Tibial artery (tissue), 4 donors: Measurements from ENCODE around the gene TM9SF4.

ENCODE experiments used
- DNase-seq, 2 donors: peaks; one replicate each; pipeline ENCODE4 v3.0.0-alpha.2; 2019
- H3K27ac ChIP-seq, 2 donors: fragments of 200-600 bp; sonication (generic) in 1 of 2; 1 replicate in 1 of 2; 2 replicates in 1 of 2; pipeline ENCODE4 v1.5.1; 2018 to 2019; ENCODE audit warnings: mild to moderate bottlenecking in 1 of 2
- H3K27me3 ChIP-seq, 2 donors: fragments of 200-600 bp; sonication (generic) in 1 of 2; one replicate each; pipeline versions ENCODE4 v1.5.1 to v1.6.0; 2016 to 2019
- H3K36me3 ChIP-seq, 3 donors: fragments of 200-600 bp; sonication (generic) in 2 of 3; one replicate each; pipeline ENCODE4 v1.5.1; 2016 to 2019; ENCODE audit warnings: mild to moderate bottlenecking in 2 of 3
- H3K4me1 ChIP-seq, 4 donors: fragments of 200-600 bp; sonication (generic) in 2 of 4; 1 replicate in 3 of 4; 2 replicates in 1 of 4; pipeline ENCODE4 v1.5.1; 2016 to 2019
- H3K4me3 ChIP-seq, 2 donors: fragments of 200-600 bp; sonication (generic) in 1 of 2; 1 replicate in 1 of 2; 2 replicates in 1 of 2; pipeline ENCODE4 v1.5.1; 2018 to 2019; ENCODE audit warnings: mild to moderate bottlenecking in 2 of 2
- H3K9me3 ChIP-seq, 3 donors: fragments of 200-600 bp; sonication (generic) in 1 of 3; one replicate each; pipeline ENCODE4 v1.5.1; 2016 to 2019
- intact Hi-C: fragments of 100-400 bp; cut with DNase I; formaldehyde crosslinking; loops from one replicate; pipeline ENCODE4 v1.15.0; 2023; ENCODE audit warnings: low total_unique reads
- TF ChIP-seq, protein P1 (sequence below), 2 experiments: fragments of 200-600 bp in 1 of 2; fragments of 450-650 bp in 1 of 2; IDR thresholded peaks; one replicate each; pipeline ENCODE4 v1.5.1; 2017 to 2019; ENCODE audit warnings: antibody characterized with exemption in 2 of 2, mild to moderate bottlenecking in 1 of 2, moderate library complexity in 1 of 2

Gene TM9SF4

GRCh38 chr20:32072168-32072750, 37.3 kb upstream of the TM9SF4 start:
- H3K36me3 ChIP-seq = no peaks in the 10 kb centered on the region
- intact Hi-C loops = no loop called here
- TF ChIP-seq, protein P1, sequence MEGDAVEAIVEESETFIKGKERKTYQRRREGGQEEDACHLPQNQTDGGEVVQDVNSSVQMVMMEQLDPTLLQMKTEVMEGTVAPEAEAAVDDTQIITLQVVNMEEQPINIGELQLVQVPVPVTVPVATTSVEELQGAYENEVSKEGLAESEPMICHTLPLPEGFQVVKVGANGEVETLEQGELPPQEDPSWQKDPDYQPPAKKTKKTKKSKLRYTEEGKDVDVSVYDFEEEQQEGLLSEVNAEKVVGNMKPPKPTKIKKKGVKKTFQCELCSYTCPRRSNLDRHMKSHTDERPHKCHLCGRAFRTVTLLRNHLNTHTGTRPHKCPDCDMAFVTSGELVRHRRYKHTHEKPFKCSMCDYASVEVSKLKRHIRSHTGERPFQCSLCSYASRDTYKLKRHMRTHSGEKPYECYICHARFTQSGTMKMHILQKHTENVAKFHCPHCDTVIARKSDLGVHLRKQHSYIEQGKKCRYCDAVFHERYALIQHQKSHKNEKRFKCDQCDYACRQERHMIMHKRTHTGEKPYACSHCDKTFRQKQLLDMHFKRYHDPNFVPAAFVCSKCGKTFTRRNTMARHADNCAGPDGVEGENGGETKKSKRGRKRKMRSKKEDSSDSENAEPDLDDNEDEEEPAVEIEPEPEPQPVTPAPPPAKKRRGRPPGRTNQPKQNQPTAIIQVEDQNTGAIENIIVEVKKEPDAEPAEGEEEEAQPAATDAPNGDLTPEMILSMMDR (IDR thresholded peaks at IDR 0.05) = no peak
- no peak overlapping the region for H3K4me3 ChIP-seq
- no peaks in the 10 kb centered on the region for H3K9me3 ChIP-seq
- H3K27ac ChIP-seq = no peak overlapping the region
- peaks cover 0 to 41% of the 10 kb centered on the region in 2 donors for H3K27me3 ChIP-seq
- DNase-seq = no peak
- H3K4me1 ChIP-seq = no peaks in the 10 kb centered on the region

DNA sequence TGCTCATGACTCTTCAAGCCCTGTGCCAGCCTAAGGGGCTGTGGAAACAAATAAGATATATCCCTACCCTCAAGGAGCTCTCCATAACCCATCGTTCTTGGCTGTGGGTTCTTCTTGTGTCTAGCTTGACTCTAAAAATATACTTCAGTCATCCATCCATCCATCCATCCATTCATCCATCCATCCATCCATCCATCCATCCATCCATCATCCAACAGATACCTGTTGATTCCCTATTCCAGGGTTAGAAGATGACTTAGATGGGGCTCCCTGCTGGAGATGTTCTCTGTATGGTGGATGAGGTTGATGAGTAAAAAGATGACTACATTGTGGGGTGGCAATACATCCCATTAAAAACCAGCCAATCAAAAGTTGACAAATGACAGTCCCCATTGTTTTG, 34.0 kb upstream of the TM9SF4 start:
- Histone ChIP-seq H3K4me3 (no peak overlapping the region), H3K27ac (no peak overlapping the region), H3K9me3 (no peaks in the 10 kb centered on the region), H3K27me3 (peaks cover 0 to 38% of the 10 kb centered on the region in 2 donors), H3K4me1 (no peaks in the 10 kb centered on the region), H3K36me3 (no peaks in the 10 kb centered on the region)
- no peak for DNase-seq
- intact Hi-C loops = no loop called here
- TF ChIP-seq, protein P1 (IDR thresholded peaks at IDR 0.05) = no peak

DNA sequence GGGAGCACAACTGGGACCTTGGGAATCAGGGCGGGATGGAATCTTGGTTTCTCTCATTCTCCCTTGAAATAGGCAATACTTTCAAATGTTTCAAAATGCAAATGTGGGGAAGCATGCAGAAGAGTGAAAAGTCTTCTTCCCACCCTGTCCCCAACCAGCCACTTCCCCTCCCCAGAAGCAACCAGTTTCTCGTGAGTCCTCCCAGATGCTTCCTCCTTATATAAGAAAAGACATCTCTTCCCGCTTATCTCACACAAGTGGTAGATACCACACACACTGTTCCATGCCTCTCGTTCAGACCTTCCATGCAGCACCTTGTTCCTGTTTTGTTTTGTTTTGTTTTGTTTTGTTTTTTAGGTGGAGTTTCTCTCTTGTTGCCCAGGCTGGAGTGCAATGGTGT, 32.3 kb upstream of the TM9SF4 start:
- no peak overlapping the region for H3K4me3 ChIP-seq
- H3K27ac ChIP-seq = no peak overlapping the region
- intact Hi-C loops = no loop called here
- H3K9me3 ChIP-seq = no peaks in the 10 kb centered on the region
- H3K36me3 ChIP-seq = no peaks in the 10 kb centered on the region
- H3K4me1 ChIP-seq = no peaks in the 10 kb centered on the region
- TF ChIP-seq, protein P1 (IDR thresholded peaks at IDR 0.05) = no peak
- DNase-seq = no peak
- H3K27me3 ChIP-seq = peaks cover 0 to 39% of the 10 kb centered on the region in 2 donors

DNA sequence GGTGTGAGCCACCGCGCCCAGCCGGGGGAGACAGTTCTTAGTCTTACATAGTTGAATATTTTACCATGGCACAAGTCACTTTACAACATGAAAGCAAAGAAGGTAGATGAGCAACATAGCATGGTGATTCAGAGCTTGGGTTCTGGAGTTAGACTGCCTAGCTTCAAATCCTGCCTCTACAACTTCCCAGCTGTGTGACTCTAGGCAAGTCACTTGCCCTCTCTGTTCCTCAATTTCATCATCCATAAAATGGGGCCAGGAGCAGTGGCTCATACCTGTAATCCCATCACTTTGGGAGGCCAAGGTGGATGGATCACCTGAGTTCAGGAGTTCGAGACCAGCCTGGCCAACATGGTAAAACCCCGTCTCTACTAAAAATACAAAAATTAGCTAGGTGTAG, 31.2 kb upstream of the TM9SF4 start:
- H3K27me3 ChIP-seq = peaks cover 0 to 49% of the 10 kb centered on the region in 2 donors
- TF ChIP-seq, protein P1 (IDR thresholded peaks at IDR 0.05) = no peak
- H3K27ac ChIP-seq = no peak overlapping the region
- DNase-seq = no peak
- H3K36me3 ChIP-seq = no peaks in the 10 kb centered on the region
- no peak overlapping the region for H3K4me3 ChIP-seq
- no peaks in the 10 kb centered on the region for H3K9me3 ChIP-seq
- H3K4me1 ChIP-seq = no peaks in the 10 kb centered on the region
- intact Hi-C loops = no loop called here

- Histone ChIP-seq H3K27ac (no peak overlapping the region), H3K9me3 (no peaks in the 10 kb centered on the region), H3K36me3 (no peaks in the 10 kb centered on the region), H3K4me1 (no peaks in the 10 kb centered on the region), H3K4me3 (no peak overlapping the region), H3K27me3 (peaks cover 0 to 54% of the 10 kb centered on the region in 2 donors)
- DNase-seq = no peak
- intact Hi-C loops = no loop called here
- TF ChIP-seq, protein P1 (IDR thresholded peaks at IDR 0.05) = no peak
These were observed 30.7 kb upstream of the TM9SF4 start for GRCh38 chr20:32078791-32079190.

GRCh38 chr20:32079655-32080109, 29.8 kb upstream of the TM9SF4 start:
- no peak for DNase-seq
- peaks cover 0 to 51% of the 10 kb centered on the region in 2 donors for H3K27me3 ChIP-seq
- no peaks in the 10 kb centered on the region for H3K9me3 ChIP-seq
- H3K27ac ChIP-seq = no peak overlapping the region
- TF ChIP-seq, protein P1 (IDR thresholded peaks at IDR 0.05) = no peak
- H3K36me3 ChIP-seq = no peaks in the 10 kb centered on the region
- intact Hi-C loops = no loop called here
- H3K4me1 ChIP-seq = no peaks in the 10 kb centered on the region
- H3K4me3 ChIP-seq = no peak overlapping the region
